ENCODE data around the gene DDX24. TPM values are rescaled to one million over a fixed set of nuclear protein-coding genes. Genes with fewer than 3 reads are reported as not detected.

The DDX24 gene
- total and polyA plus RNA-seq, 12 donors: 221 to 616 (median 337) TPM

GRCh38 chr14:94128216-94128839, 47.3 kb upstream of the DDX24 start:
- Histone ChIP-seq H3K27ac (peak overlapping the region in 1 of 5 donors; percentile 89), H3K4me3 (peak overlapping the region in 1 of 4 donors; percentile 61), H3K4me1 (replicated peaks in 1 of 2) (peaks cover 4 to 11% of the 10 kb centered on the region in 2 donors), H3K36me3 (replicated peaks in 1 of 2) (peaks cover 0 to 6% of the 10 kb centered on the region in 2 donors), H3K9me3 (replicated peaks in 1 of 3) (no peaks in the 10 kb centered on the region), H3K27me3 (no peaks in the 10 kb centered on the region)
- peak in 3 of 7 donors; percentile 21 to 49 (median 31) for DNase-seq
- 88 to 93% (median 91%) methylated on average over 9 to 14 of the region's 14 CpGs for WGBS, 4 donors
- intact Hi-C loops (cut with DNase I): loop anchor here in 1 of 2 donors (10.0 kb wide), 1 partner anchor 54 kb away; no protein-coding TSS in a partner anchor
- TF ChIP-seq CTCF (IDR thresholded peaks at IDR 0.05) (no peak), POLR2A (IDR thresholded peaks at IDR 0.05) (no peak)

DNA sequence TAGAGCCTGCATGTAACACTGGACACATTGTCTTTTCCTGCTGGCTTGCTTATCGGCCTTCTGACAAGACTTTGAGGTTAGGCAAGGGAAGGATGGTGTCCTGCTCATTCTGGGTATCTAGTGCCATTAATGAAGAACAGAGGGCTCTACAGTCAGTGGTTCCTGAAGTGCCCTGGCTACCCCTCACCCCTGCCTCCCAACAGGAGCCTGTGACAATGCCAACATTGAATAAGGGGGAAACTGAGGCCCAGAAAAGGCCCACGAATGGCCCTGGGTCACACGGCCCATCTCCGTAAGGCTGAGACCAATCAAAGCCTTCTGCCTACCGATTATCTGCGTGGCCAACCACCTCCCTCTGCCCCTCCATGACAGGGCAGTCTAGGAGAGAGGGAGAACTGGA, 46.3 kb upstream of the DDX24 start:
- Histone ChIP-seq H3K9me3 (replicated peaks in 1 of 3) (no peaks in the 10 kb centered on the region), H3K4me3 (no peak overlapping the region), H3K4me1 (replicated peaks in 1 of 2) (peaks cover 4 to 11% of the 10 kb centered on the region in 2 donors), H3K36me3 (replicated peaks in 1 of 2) (peaks cover 0 to 6% of the 10 kb centered on the region in 2 donors), H3K27me3 (no peaks in the 10 kb centered on the region), H3K27ac (no peak overlapping the region)
- DNase-seq: peak in 1 of 7 donors; percentile 42
- TF ChIP-seq CTCF (IDR thresholded peaks at IDR 0.05) (no peak), POLR2A (IDR thresholded peaks at IDR 0.05) (no peak)
- WGBS, 4 donors: 89 to 97% (median 93%) methylated on average over 4 to 6 of the region's 6 CpGs
- intact Hi-C loops (cut with DNase I): loop anchor here in 1 of 2 donors (10.0 kb wide), 1 partner anchor 53 kb away; no protein-coding TSS in a partner anchor

DNA sequence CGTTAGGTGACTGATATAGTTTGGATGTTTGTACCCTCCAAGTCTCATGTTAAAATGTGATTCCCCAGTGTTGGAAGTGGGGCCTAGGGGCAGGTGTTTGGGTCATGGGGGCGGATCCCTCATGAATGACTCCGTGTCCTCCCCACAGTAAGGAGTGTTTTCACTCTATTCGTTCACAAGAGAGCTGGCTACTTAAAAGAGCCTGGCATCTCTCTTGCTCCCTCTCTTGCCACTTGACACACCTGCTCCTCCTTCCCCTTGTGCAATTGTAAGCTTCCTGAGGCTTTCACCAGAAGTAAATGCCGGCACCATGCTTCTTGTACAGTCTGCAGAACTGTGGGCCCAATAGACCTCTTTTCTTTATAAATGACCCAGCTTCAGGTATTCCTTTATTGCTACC, 45.8 kb upstream of the DDX24 start:
- no peak for DNase-seq
- Histone ChIP-seq H3K9me3 (replicated peaks in 1 of 3) (no peaks in the 10 kb centered on the region), H3K27ac (no peak overlapping the region), H3K36me3 (replicated peaks in 1 of 2) (peaks cover 0 to 6% of the 10 kb centered on the region in 2 donors), H3K4me3 (no peak overlapping the region), H3K4me1 (replicated peaks in 1 of 2) (peaks cover 4 to 11% of the 10 kb centered on the region in 2 donors), H3K27me3 (no peaks in the 10 kb centered on the region)
- no peak for TF ChIP-seq CTCF (IDR thresholded peaks at IDR 0.05)
- no peak for TF ChIP-seq POLR2A (IDR thresholded peaks at IDR 0.05)
- 85 to 91% (median 86%) methylated on average over 5 of the region's 5 CpGs for WGBS, 4 donors
- intact Hi-C loops (cut with DNase I): loop anchor here in 1 of 2 donors (10.0 kb wide), 1 partner anchor 52 kb away; no protein-coding TSS in a partner anchor

- Histone ChIP-seq H3K36me3 (replicated peaks in 1 of 2) (peaks cover 0 to 6% of the 10 kb centered on the region in 2 donors), H3K4me1 (replicated peaks in 1 of 2) (peaks cover 4 to 11% of the 10 kb centered on the region in 2 donors), H3K27me3 (no peaks in the 10 kb centered on the region), H3K27ac (no peak overlapping the region), H3K4me3 (no peak overlapping the region), H3K9me3 (replicated peaks in 1 of 3) (no peaks in the 10 kb centered on the region)
- intact Hi-C loops (cut with DNase I): loop anchor here in 1 of 2 donors (10.0 kb wide), 1 partner anchor 52 kb away; no protein-coding TSS in a partner anchor
- DNase-seq: peak in 1 of 7 donors; percentile 23
- 73 to 80% (median 77%) methylated on average over 1 of the region's 1 CpG for WGBS, 4 donors
- TF ChIP-seq CTCF (IDR thresholded peaks at IDR 0.05) (no peak), POLR2A (IDR thresholded peaks at IDR 0.05) (no peak)
Measured at GRCh38 chr14:94126419-94126677, 45.3 kb upstream of the DDX24 start.

All from adrenal gland (tissue), 12 donors.